Activated naive CD8-positive, alpha-beta T cell treated with anti-CD3 and anti-CD28 coated beads for 36 hours (primary cell): ENCODE measurements around the gene LGALS9B. TPM values are rescaled to one million over a fixed set of nuclear protein-coding genes. Genes with fewer than 3 reads are reported as not detected.
"Not testable (repeated sequence)": the region's sequence is repeated elsewhere in the genome, so short reads cannot be mapped to it uniquely, and the experiment has no call there.

Experiments used
- DNase-seq: peaks from one replicate; pipeline ENCODE4 v3.0.0; 2021
- H3K27ac Mint-ChIP-seq: one replicate; pipeline ENCODE4 v1.8.0; 2022; ENCODE audit warnings: mild to moderate bottlenecking, moderate library complexity, mixed read lengths
- H3K27me3 Mint-ChIP-seq: one replicate; pipeline ENCODE4 v1.8.0; 2022; ENCODE audit warnings: mild to moderate bottlenecking, mixed read lengths
- H3K36me3 Mint-ChIP-seq: one replicate; pipeline ENCODE4 v1.8.0; 2021; ENCODE audit warnings: mild to moderate bottlenecking, mixed read lengths
- H3K4me1 Mint-ChIP-seq: one replicate; pipeline ENCODE4 v1.8.0; 2021; ENCODE audit warnings: mixed read lengths
- H3K4me3 Mint-ChIP-seq: one replicate; pipeline ENCODE4 v1.8.0; 2022; ENCODE audit warnings: mild to moderate bottlenecking, moderate library complexity, mixed read lengths
- H3K9me3 Mint-ChIP-seq: one replicate; pipeline ENCODE4 v1.8.0; 2022; ENCODE audit warnings: mixed read lengths
- total RNA-seq, 2 experiments: library from RNA; stranded (reverse); gene quantifications; one replicate each; pipeline ENCODE4 v1.2.3, GENCODE V29; 2021

Gene LGALS9B
- total RNA-seq = not detected

DNA sequence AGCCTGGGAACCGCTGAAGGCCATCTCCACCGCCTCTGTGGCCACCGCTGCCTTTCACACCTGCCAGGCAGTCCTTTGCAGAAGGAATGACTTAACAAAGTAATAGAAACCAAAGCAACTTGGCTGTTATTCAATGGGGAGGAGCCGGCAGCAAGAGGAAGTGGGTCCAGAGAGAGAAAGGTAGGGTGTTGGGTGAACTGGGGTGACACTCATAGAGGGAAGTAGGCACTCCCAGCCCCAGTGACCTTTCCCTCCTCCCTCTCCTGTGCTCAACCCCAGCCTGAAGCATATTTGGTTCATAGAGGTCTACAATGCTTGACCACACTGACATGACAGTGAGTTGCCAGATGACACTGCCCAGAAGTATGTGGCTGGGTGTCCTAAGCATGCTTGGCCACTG lies at the start of gene LGALS9B:
Gene LGALS9B, minus strand, starts transcription at position 93 of the 400 bp plus-strand sequence. Its CDS starts 69 bp downstream, at position 24.
- H3K9me3 Mint-ChIP-seq, H3K4me1 Mint-ChIP-seq, H3K27ac Mint-ChIP-seq, H3K4me3 Mint-ChIP-seq, H3K27me3 Mint-ChIP-seq, H3K36me3 Mint-ChIP-seq, DNase-seq: not testable (repeated sequence)

DNA sequence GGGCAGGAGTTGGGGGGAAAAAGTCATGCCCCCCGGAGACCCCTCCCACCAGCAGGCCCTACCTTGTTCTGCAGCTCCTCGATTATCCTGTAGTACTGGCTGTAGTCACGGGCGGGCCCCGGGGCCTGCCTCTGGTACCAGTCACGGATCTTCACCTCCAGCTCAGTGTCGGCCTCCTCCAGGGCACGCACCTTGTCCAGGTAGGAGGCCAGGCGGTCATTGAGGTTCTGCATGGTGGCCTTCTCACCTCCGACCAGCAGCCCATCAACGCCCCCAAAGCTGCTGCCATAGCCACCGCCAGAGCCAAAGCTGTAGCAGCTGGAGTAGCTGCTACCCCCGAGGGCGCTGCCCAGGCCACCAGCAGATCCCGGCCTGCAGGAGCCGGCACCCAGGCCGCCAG lies 49.6 kb upstream of the LGALS9B start:
- DNase-seq = not testable (repeated sequence)

DNA sequence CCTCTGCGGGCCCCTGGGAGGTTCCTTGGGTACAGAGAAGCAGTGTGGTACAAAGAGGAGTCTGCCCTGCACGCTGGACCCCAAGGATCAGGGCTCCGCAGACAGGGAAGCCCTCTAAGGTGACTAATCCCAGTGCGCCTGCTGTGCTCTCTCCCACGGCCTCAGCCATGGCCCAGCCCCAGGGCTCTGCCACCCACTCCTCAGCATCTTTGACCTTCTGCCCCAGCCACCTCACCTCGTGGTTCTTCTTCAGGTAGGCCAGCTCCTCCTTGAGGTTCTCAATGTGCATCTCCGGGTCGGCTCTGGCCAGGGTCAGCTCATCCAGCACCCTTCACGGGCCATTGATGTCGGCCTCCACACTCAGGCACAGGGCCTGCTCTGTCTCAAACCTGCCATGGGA lies 47.8 kb upstream of the LGALS9B start:
- not testable (repeated sequence) for H3K27me3 Mint-ChIP-seq, H3K36me3 Mint-ChIP-seq, H3K4me3 Mint-ChIP-seq, H3K4me1 Mint-ChIP-seq, DNase-seq, H3K9me3 Mint-ChIP-seq, H3K27ac Mint-ChIP-seq

More for the DNA sequence above, 49.6 kb upstream of the LGALS9B start:
- not testable (repeated sequence) for H3K4me1 Mint-ChIP-seq, H3K27me3 Mint-ChIP-seq, H3K9me3 Mint-ChIP-seq, H3K4me3 Mint-ChIP-seq, H3K27ac Mint-ChIP-seq, H3K36me3 Mint-ChIP-seq

DNA sequence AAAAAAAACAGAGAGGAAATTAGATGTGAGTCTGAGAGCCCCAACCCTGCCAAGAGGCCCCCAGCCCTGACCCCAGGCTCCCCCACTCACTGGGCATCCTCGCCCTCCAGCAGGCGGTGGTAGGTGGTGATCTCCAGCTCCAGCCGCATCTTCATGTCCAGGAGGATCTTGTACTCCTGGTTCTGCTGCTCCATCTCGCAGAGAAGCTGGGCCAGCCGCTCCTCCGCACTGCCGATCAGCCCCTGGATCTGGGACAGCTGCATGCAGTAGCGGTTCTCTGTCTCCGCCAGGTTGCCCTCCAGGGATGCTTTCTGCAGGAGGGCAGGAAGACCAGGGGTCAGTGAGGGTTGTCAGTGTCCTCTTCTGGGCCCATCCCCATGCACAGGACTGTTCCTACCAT lies 46.2 kb upstream of the LGALS9B start:
- H3K36me3 Mint-ChIP-seq, DNase-seq, H3K27ac Mint-ChIP-seq, H3K9me3 Mint-ChIP-seq, H3K4me3 Mint-ChIP-seq, H3K27me3 Mint-ChIP-seq, H3K4me1 Mint-ChIP-seq: not testable (repeated sequence)

DNA sequence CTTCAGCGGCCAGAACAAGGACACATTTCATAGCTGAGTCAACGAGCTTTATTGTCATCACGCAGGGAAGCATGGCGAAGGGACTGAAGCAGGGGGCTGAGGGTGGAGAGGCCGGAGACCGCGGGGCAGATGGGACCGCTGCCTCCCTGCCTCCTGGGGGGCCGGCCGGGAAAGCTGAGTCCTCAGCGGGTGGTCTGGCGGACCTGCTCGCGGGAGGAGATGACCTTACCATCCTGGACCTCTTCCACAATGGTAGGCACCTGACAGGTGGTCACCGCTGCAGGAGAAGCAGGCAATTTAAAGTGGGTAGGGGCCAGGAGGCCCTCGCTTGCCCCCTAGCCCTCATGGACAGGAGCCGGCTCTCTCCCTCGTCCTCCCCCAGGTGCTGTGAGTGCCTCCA lies 45.0 kb upstream of the LGALS9B start:
- H3K4me1 Mint-ChIP-seq, H3K9me3 Mint-ChIP-seq: not testable (repeated sequence)

DNA sequence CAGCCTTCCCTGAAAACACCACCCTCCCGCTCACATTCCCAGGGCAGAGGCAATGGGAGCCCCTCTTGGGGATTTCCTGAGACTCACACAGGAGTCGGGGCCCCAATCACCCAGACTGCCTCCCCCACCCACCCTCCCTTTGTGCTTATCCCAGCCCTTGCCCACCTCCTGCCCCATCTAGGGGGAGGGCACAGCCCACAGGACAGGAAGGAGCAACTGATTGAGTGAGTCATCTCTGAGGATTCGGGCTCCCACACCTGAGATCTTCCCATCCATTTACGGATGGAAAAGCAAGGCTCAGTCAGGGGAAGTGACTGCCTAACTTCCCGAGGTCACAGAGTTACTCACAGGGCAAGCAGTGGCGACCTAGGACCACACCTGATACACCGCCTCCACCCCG lies 44.4 kb upstream of the LGALS9B start:
- not testable (repeated sequence) for H3K36me3 Mint-ChIP-seq, H3K27me3 Mint-ChIP-seq, H3K9me3 Mint-ChIP-seq, DNase-seq, H3K4me3 Mint-ChIP-seq, H3K27ac Mint-ChIP-seq, H3K4me1 Mint-ChIP-seq

More for the DNA sequence above, 45.0 kb upstream of the LGALS9B start:
- H3K36me3 Mint-ChIP-seq, H3K4me3 Mint-ChIP-seq, DNase-seq, H3K27me3 Mint-ChIP-seq, H3K27ac Mint-ChIP-seq: not testable (repeated sequence)

DNA sequence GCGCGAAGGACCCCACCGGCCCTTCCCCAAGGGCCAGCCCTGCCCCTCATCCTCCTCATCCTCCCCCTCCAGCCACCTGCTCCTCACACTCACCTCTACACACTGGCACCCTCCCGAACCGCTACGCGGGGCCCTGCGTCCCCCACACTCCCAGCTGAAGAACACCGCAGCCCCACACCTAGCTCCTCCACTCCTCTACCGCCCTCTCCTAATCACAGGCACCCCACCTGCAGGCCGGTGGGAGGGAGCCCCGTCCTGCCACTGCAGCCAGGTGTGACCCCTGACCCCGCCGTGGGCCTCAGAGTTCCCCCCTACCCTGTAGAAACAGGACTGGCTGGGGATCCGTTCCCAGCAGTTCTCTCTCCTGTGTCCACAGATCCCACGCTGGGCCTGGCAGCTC lies 38.0 kb upstream of the LGALS9B start:
- H3K9me3 Mint-ChIP-seq, H3K4me1 Mint-ChIP-seq, DNase-seq, H3K36me3 Mint-ChIP-seq, H3K27ac Mint-ChIP-seq, H3K27me3 Mint-ChIP-seq, H3K4me3 Mint-ChIP-seq: not testable (repeated sequence)

DNA sequence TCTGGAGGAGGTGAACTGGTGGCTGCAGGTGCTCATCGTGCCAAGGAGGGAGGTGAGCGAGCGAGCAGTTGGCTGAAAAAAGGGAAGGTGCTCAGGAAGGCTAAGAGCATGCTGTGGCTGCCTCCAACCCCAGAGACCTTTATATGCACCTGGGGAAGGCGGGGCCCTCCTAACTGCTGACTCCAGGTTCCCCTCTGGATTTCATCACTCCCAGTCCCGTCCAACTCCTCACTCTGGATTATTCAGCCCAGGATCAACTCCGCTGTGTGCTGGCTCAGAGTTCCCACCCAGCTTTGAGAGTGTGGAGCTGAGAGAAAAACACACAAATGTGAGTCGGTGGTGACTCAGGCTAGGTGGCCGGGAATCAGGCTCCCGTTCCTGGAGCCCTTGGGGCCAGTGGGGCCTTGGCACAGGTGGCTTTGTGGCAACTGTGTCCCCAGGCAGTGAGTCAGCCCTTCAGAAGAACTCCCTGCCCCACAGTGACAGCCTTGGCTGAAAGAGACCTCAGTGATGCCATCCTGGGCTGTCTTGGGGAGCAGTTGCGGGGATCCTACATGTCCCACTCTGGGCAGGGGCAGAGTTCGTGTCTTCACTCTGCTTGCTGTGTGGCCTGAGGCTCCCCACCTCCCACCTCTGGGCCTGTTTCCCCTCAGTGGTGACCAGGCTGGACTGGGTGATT lies 37.2 kb upstream of the LGALS9B start:
- H3K27me3 Mint-ChIP-seq, H3K4me3 Mint-ChIP-seq, H3K36me3 Mint-ChIP-seq, H3K27ac Mint-ChIP-seq, DNase-seq, H3K9me3 Mint-ChIP-seq, H3K4me1 Mint-ChIP-seq: not testable (repeated sequence)

DNA sequence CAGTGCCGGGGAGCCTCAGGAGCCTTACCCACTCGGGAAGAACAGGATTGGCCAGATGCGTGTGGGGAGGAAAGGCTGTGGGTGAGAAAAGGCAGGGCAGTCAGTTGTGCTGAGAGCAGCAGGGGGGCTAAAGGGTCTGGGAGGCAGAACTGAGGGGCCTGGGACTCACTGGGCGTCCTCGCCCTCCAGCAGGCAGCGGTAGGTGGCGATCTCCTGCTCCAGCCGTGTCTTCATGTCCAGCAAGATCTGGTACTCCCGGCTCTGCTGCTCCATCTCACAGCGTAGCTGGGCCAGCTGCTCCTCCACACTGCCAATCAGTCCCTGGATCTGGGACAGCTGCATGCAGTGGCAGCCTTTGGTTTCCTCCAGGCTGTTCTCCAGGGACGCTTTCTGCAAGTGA lies 34.6 kb upstream of the LGALS9B start:
- H3K4me1 Mint-ChIP-seq, DNase-seq, H3K36me3 Mint-ChIP-seq, H3K4me3 Mint-ChIP-seq, H3K27me3 Mint-ChIP-seq, H3K9me3 Mint-ChIP-seq, H3K27ac Mint-ChIP-seq: not testable (repeated sequence)

DNA sequence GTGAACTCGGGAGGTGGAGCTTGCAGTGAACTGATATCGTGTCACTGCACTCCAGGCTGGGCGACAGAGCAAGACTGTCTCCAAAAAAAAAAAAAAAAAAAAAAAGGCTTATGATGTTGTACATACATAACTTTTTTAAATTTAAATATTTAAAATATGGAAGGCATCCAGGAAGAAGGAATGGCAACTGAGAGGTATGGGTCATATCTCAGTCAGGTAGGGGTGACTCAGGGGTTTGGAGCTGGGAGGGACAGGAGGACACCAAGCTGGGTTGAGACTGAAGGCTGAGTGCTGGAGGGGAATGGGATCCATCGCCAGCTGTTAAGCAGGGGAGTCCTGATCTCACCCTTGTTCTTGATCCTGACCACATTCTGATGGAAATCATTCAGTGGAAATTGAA lies 33.0 kb upstream of the LGALS9B start:
- H3K4me3 Mint-ChIP-seq, H3K4me1 Mint-ChIP-seq, H3K27ac Mint-ChIP-seq, DNase-seq, H3K9me3 Mint-ChIP-seq, H3K27me3 Mint-ChIP-seq, H3K36me3 Mint-ChIP-seq: not testable (repeated sequence)

DNA sequence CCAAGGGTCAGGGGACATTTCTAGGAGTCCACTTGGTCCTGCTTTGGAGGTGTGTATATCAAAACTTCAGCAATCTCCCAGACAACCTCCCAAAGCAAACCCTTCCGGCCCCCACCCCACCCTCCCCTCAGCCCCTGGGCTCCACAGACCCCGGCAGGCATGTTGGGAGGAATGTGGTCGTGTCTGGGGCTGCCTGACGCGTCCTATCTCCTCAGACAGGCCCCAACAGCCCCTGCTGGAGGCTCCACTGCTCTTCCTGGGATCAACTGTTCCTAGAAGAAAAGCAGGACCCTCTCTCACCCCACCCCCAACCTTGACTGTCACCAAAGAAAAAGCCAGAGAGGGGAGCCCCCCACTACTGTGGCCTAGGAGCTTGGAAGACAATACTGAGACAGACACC lies 28.1 kb upstream of the LGALS9B start:
- not testable (repeated sequence) for H3K4me3 Mint-ChIP-seq, H3K9me3 Mint-ChIP-seq, H3K27me3 Mint-ChIP-seq, DNase-seq, H3K4me1 Mint-ChIP-seq, H3K36me3 Mint-ChIP-seq, H3K27ac Mint-ChIP-seq

DNA sequence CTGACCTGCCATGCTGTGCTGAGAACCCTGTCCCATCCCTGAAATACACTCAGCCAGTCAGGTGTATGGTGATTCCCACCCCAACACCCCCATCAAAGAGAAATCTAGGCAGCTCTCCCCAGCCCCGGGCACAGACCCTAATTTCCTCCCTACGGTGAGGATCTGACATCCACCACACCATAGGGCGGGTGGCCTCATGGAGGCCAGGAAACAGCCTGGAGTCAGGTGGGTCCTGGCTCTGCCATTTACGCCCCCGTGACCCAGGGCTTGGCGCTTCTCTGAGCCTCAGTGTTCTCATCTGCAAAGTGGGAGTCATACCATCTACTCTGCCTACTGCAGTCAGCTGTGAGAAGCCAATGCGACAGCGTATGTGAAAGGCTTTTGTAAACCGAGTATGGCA lies 27.4 kb upstream of the LGALS9B start:
- not testable (repeated sequence) for H3K9me3 Mint-ChIP-seq, H3K4me3 Mint-ChIP-seq, H3K4me1 Mint-ChIP-seq, H3K27me3 Mint-ChIP-seq, DNase-seq, H3K27ac Mint-ChIP-seq, H3K36me3 Mint-ChIP-seq

DNA sequence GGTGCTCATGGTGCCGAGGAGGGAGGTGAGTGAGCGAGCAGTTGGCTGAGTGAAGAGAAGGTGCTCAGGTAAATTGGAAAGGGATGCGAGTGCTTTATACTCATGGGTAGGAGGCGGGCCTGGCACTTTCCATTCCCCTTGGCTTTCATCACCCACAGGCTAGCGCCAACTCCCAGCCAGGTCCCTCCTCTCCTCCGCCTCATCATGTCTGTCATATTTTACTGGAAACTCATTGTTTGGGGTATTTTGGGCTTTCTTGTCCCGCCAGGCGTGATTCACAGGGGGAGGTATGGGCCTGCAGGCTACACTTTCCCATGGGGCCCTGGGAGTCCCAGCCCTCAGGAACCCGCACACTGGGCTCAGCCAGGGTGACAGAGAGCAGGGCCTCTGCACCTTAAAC lies 26.8 kb upstream of the LGALS9B start:
- DNase-seq = not testable (repeated sequence)

DNA sequence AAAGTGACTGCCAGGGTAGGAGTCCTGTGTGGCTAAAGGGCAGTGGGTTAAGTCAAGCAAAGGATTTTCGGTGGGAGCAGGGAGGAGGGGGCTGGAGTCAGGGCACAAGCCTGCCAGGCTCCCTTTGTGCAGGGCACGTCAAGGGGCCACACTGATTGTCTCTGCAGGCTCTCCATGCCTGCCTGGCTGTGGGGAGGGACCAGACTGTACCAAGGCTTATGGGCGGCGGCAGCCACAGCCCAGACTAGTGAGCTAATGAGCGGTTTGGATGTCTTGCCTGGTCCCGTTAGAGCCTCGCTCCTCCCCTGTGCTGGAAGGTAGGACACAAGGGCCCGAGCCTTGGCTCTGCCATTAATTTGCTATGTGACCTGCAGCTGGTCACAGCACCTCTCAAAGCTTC lies 25.6 kb upstream of the LGALS9B start:
- H3K27me3 Mint-ChIP-seq, H3K36me3 Mint-ChIP-seq, H3K4me1 Mint-ChIP-seq, H3K9me3 Mint-ChIP-seq, H3K4me3 Mint-ChIP-seq, DNase-seq, H3K27ac Mint-ChIP-seq: not testable (repeated sequence)

More for the DNA sequence above, 26.8 kb upstream of the LGALS9B start:
- H3K27me3 Mint-ChIP-seq, H3K9me3 Mint-ChIP-seq, H3K4me1 Mint-ChIP-seq, H3K4me3 Mint-ChIP-seq, H3K27ac Mint-ChIP-seq, H3K36me3 Mint-ChIP-seq: not testable (repeated sequence)

DNA sequence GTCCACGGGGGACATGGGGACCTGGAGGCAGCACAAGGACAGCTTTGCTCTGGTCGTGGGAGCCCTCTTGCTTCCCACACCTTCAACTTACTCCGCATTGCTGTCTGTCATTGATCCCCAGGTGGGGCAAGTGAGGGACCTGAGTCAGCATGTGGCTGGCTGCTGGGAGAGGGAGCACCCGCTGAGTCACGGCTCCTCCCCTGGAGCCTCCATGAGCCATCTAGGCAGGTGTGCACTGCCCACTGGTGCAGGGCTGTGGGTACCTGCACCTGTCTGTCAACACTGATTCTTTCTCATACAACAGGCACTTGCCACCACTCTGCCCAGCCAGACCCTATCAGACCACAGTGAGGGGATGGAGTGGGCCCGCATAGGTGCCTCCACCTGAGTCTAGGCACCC lies 24.8 kb upstream of the LGALS9B start:
- H3K27me3 Mint-ChIP-seq, H3K9me3 Mint-ChIP-seq, H3K36me3 Mint-ChIP-seq, H3K27ac Mint-ChIP-seq, DNase-seq, H3K4me1 Mint-ChIP-seq, H3K4me3 Mint-ChIP-seq: not testable (repeated sequence)

DNA sequence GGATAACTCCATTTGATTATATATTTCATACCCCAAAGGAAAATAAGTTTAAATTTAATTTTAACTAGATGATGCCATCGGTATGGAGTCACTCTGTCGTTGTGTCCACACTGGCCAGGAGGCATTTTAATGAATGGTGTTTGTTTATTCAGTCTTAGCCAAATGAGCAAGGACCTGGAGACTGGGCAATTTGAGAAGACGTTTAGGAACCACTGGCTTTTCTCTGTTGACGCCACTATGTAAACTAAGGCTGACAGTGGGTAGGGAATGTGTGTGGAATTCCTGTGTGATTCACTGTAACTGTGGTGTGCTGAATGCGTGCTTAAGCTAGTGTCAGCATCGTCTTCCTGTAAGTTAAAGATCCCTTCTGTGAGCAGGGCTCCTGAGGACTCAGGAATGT lies 17.6 kb upstream of the LGALS9B start:
- H3K4me3 Mint-ChIP-seq, DNase-seq, H3K36me3 Mint-ChIP-seq, H3K9me3 Mint-ChIP-seq, H3K27ac Mint-ChIP-seq, H3K27me3 Mint-ChIP-seq, H3K4me1 Mint-ChIP-seq: not testable (repeated sequence)
